Body of pancreas (tissue), 4 donors: ENCODE results near the gene GNAI1. TPM values are rescaled to one million over a fixed set of nuclear protein-coding genes. Genes with fewer than 3 reads are reported as not detected.

ENCODE experiments used
- ATAC-seq: fragments of 150-250 bp; one replicate; pipeline ENCODE4 v1.9.1; 2016
- DNase-seq, 4 donors: peaks; one replicate each; pipeline ENCODE4 v3.0.0-alpha.2; 2019
- H3K27ac ChIP-seq, 4 donors: fragments of 200-600 bp; sonication (generic); 1 replicate in 3 of 4; 2 replicates in 1 of 4; pipeline versions ENCODE4 v1.5.1 to v1.6.1; 2016 to 2019; ENCODE audit warnings: mild to moderate bottlenecking in 1 of 4, mixed read lengths in 1 of 4, moderate library complexity in 1 of 4
- H3K27me3 ChIP-seq, 2 donors: fragments of 200-600 bp; sonication (generic); one replicate each; pipeline ENCODE4 v1.6.0; 2016; ENCODE audit warnings: mild to moderate bottlenecking in 1 of 2
- H3K36me3 ChIP-seq, 2 donors: fragments of 200-600 bp; sonication (generic); replicated peaks in 1 of 2; 2 replicates each; pipeline ENCODE4 v1.5.1; 2016; ENCODE audit warnings: low read depth in 2 of 2; ENCODE audit not compliant: insufficient read depth in 1 of 2
- H3K4me1 ChIP-seq: fragments of 200-600 bp; sonication (generic); one replicate; pipeline ENCODE4 v1.6.0; 2016
- H3K4me3 ChIP-seq, 2 donors: fragments of 200-600 bp; sonication (generic); 1 replicate in 1 of 2; 2 replicates in 1 of 2; pipeline ENCODE4 v1.5.1; 2016 to 2019
- H3K9me3 ChIP-seq, 3 donors: fragments of 200-600 bp; sonication (generic); 1 replicate in 2 of 3; 2 replicates in 1 of 3; pipeline ENCODE4 v1.5.1; 2016
- CTCF ChIP-seq, 7 experiments: fragments of 450-650 bp in 4 of 7; fragments of 200-600 bp in 3 of 7; sonication (generic) in 3 of 7; IDR thresholded peaks; one replicate each; pipeline ENCODE4 v1.5.1; 2016 to 2019; ENCODE audit warnings: antibody characterized with exemption in 7 of 7
- POLR2A ChIP-seq, 3 donors: fragments of 450-650 bp; IDR thresholded peaks; one replicate each; pipeline ENCODE4 v1.6.1; 2016; ENCODE audit warnings: antibody characterized with exemption in 3 of 3, mild to moderate bottlenecking in 2 of 3
- WGBS, 2 donors: methylation state at CpG; one replicate each; pipeline ENCODE4 v1.1.5; 2017; 5-methylcytosine and 5-hydroxymethylcytosine counted together
- intact Hi-C: fragments of 100-400 bp; cut with DNase I; formaldehyde crosslinking; loops from one replicate; pipeline ENCODE4 v1.15.1; 2023
- total RNA-seq, 2 donors: library from RNA; depleted of rRNA; stranded (reverse); fragments of >200 nt; gene quantifications; one replicate each; pipeline ENCODE4 v1.1.0, GENCODE V29; 2016

The GNAI1 gene
- total RNA-seq, 2 donors from 2014 or later: 9.1 to 16.5 TPM

DNA sequence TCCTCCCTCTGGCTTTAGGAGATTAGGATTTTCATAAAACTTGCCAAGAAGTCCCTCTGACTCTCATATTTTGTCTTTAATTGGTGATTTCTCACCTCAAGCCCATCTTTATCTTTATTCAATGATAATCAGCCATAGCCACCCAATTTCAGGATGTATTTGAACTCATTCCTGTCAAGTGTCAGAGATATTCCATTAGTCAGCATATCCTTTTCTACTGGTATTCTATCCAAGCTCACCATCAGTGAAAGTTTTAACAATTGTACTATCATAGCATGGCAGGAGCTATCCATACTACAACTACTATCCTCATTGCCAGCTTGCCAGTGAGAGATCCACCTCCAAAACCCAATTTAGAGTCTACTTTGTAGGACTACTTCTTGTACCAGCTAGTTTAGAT lies 114.6 kb downstream of the GNAI1 start:
- no peak for DNase-seq
- no peak for ATAC-seq
- intact Hi-C loops: no loop called here
- H3K27ac ChIP-seq: no peak overlapping the region
- H3K4me1 ChIP-seq: no peaks in the 10 kb centered on the region
- no peak overlapping the region for H3K4me3 ChIP-seq
- TF ChIP-seq CTCF (IDR thresholded peaks at IDR 0.05) (no peak), POLR2A (IDR thresholded peaks at IDR 0.05) (no peak)
- H3K9me3 ChIP-seq: no peaks in the 10 kb centered on the region
- H3K27me3 ChIP-seq: no peaks in the 10 kb centered on the region
- H3K36me3 ChIP-seq: no peaks in the 10 kb centered on the region

- ATAC-seq (no peak), DNase-seq (no peak)
- no peaks in the 10 kb centered on the region for H3K27me3 ChIP-seq
- 41 to 51% methylated on average over 2 of the region's 2 CpGs for WGBS, 2 donors
- no peaks in the 10 kb centered on the region for H3K36me3 ChIP-seq
- H3K4me3 ChIP-seq: no peak overlapping the region
- no peak overlapping the region for H3K27ac ChIP-seq
- no peaks in the 10 kb centered on the region for H3K4me1 ChIP-seq
- intact Hi-C loops: no loop called here
- no peaks in the 10 kb centered on the region for H3K9me3 ChIP-seq
- TF ChIP-seq POLR2A (IDR thresholded peaks at IDR 0.05) (no peak), CTCF (IDR thresholded peaks at IDR 0.05) (no peak)
Measured at GRCh38 chr7:80249619-80250295, 115.1 kb downstream of the GNAI1 start.

DNA sequence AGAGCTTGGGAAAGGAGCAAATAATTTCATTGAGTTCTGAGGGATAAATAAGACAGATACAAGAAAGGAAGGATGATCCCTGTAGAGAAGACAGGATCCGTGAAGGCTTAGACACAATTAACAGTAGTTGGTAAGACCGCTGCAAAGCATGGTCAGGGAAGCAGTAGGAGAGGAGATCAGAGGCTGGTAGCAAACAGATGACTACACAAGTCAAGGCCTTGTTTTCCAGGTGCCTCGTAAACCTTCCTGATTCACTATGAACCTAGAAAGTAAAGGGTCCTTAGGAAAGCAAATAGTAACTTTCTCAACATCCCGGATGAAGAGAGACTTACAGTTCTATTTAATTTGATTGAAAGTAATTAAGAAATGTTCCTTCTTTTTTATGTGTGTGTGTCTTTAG lies 118.6 kb downstream of the GNAI1 start:
- H3K4me1 ChIP-seq: no peaks in the 10 kb centered on the region
- H3K36me3 ChIP-seq: no peaks in the 10 kb centered on the region
- no peak overlapping the region for H3K27ac ChIP-seq
- ATAC-seq: no peak
- H3K4me3 ChIP-seq: no peak overlapping the region
- WGBS, 2 donors: 84 to 89% methylated on average over 4 of the region's 4 CpGs
- no peaks in the 10 kb centered on the region for H3K9me3 ChIP-seq
- TF ChIP-seq POLR2A (IDR thresholded peaks at IDR 0.05): no peak
- TF ChIP-seq CTCF (IDR thresholded peaks at IDR 0.05): no peak
- intact Hi-C loops: no loop called here
- no peaks in the 10 kb centered on the region for H3K27me3 ChIP-seq
- no peak for DNase-seq

DNA sequence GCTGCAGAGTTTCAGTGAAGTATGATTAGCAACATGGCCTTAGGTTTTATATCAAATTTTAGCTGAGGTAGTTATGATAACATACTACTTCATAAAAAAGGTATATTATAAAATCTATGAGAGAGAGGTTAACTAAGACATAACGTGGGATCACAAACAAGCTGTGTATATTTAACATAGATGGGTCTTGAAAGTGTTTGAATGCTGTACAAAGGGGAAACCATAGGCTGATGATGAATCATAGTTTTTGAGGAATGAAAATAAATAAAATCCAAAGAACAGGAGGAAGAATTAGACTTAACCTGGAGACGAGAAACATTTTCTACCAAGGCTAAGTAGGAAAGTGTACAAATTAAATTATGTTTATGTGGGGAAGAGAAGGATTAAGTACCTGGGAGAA lies 119.0 kb downstream of the GNAI1 start:
- no peak for TF ChIP-seq CTCF (IDR thresholded peaks at IDR 0.05)
- TF ChIP-seq POLR2A (IDR thresholded peaks at IDR 0.05): no peak
- Histone ChIP-seq H3K27me3 (no peaks in the 10 kb centered on the region), H3K4me3 (no peak overlapping the region), H3K27ac (no peak overlapping the region), H3K36me3 (no peaks in the 10 kb centered on the region), H3K9me3 (no peaks in the 10 kb centered on the region), H3K4me1 (no peaks in the 10 kb centered on the region)
- 63 to 74% methylated on average over 2 of the region's 2 CpGs for WGBS, 2 donors
- ATAC-seq (no peak), DNase-seq (no peak)
- intact Hi-C loops: no loop called here

- ATAC-seq (no peak), DNase-seq (no peak)
- no peak for TF ChIP-seq CTCF (IDR thresholded peaks at IDR 0.05)
- no peak for TF ChIP-seq POLR2A (IDR thresholded peaks at IDR 0.05)
- 29 to 47% methylated on average over 1 of the region's 1 CpG for WGBS, 2 donors
- no peaks in the 10 kb centered on the region for H3K27me3 ChIP-seq
- no peaks in the 10 kb centered on the region for H3K36me3 ChIP-seq
- no peak overlapping the region for H3K27ac ChIP-seq
- no peaks in the 10 kb centered on the region for H3K4me1 ChIP-seq
- H3K9me3 ChIP-seq: no peaks in the 10 kb centered on the region
- intact Hi-C loops: no loop called here
- H3K4me3 ChIP-seq: no peak overlapping the region
Measured at GRCh38 chr7:80255656-80256055, 121.0 kb downstream of the GNAI1 start.
